ENCODE data around the gene UBE2L3.

UBE2L3 gene

GRCh38 chr22:21611210-21611977, 43.9 kb downstream of the UBE2L3 start:
- peaks cover 33% of the 10 kb centered on the region for H3K79me2 ChIP-seq (ENCODE audit: insufficient read depth, low read length)
- H3K27me3 ChIP-seq (ENCODE audit: low read length) = no peaks in the 10 kb centered on the region
- no peaks in the 10 kb centered on the region for H3K9me3 ChIP-seq (ENCODE audit: insufficient read depth, low read length)
- no peaks in the 10 kb centered on the region for H3F3A ChIP-seq (ENCODE audit: insufficient read depth)
- no peak overlapping the region for H3K4me3 ChIP-seq (ENCODE audit: insufficient read depth, low read length, poor library complexity, severe bottlenecking)
- H3K27ac ChIP-seq (ENCODE audit: low read depth, low read length) = no peak overlapping the region
- H3K36me3 ChIP-seq (ENCODE audit: low read length) = no peaks in the 10 kb centered on the region
- no peak overlapping the region for H3K4me2 ChIP-seq (ENCODE audit: low read depth, low read length, poor library complexity, severe bottlenecking)
- H3K9ac ChIP-seq (ENCODE audit: low read length) = no peak overlapping the region
- H3K9me2 ChIP-seq (replicated peaks; ENCODE audit: insufficient read depth, low read length) = no peaks in the 10 kb centered on the region
- H4K20me1 ChIP-seq (ENCODE audit: low read depth, low read length) = no peaks in the 10 kb centered on the region
- H2AFZ ChIP-seq (ENCODE audit: low read depth, low read length, severe bottlenecking) = no peak overlapping the region
- TF ChIP-seq EZH2phosphoT487 (conservative IDR thresholded peaks at IDR 0.05; ENCODE audit: low read length) (no peak), CTCF (IDR thresholded peaks at IDR 0.05; ENCODE audit: insufficient read depth, low read length, poor library complexity, severe bottlenecking) (no peak)

- no peak overlapping the region for H3K4me3 ChIP-seq (ENCODE audit: insufficient read depth, low read length, poor library complexity, severe bottlenecking)
- H3K9me2 ChIP-seq (replicated peaks; ENCODE audit: insufficient read depth, low read length) = no peaks in the 10 kb centered on the region
- peaks cover 26% of the 10 kb centered on the region for H3K79me2 ChIP-seq (ENCODE audit: insufficient read depth, low read length)
- H3F3A ChIP-seq (ENCODE audit: insufficient read depth) = no peaks in the 10 kb centered on the region
- no peaks in the 10 kb centered on the region for H3K27me3 ChIP-seq (ENCODE audit: low read length)
- H3K4me2 ChIP-seq (ENCODE audit: low read depth, low read length, poor library complexity, severe bottlenecking) = no peak overlapping the region
- H3K9me3 ChIP-seq (ENCODE audit: insufficient read depth, low read length) = no peaks in the 10 kb centered on the region
- no peak overlapping the region for H3K27ac ChIP-seq (ENCODE audit: low read depth, low read length)
- no peaks in the 10 kb centered on the region for H4K20me1 ChIP-seq (ENCODE audit: low read depth, low read length)
- no peak for TF ChIP-seq CTCF (IDR thresholded peaks at IDR 0.05; ENCODE audit: insufficient read depth, low read length, poor library complexity, severe bottlenecking)
- no peak for TF ChIP-seq EZH2phosphoT487 (conservative IDR thresholded peaks at IDR 0.05; ENCODE audit: low read length)
- no peak overlapping the region for H3K9ac ChIP-seq (ENCODE audit: low read length)
- no peaks in the 10 kb centered on the region for H3K36me3 ChIP-seq (ENCODE audit: low read length)
- no peak overlapping the region for H2AFZ ChIP-seq (ENCODE audit: low read depth, low read length, severe bottlenecking)
Observed at GRCh38 chr22:21612858-21613257, 45.3 kb downstream of the UBE2L3 start.

GRCh38 chr22:21613553-21614233, 46.2 kb downstream of the UBE2L3 start:
- Histone ChIP-seq H3K4me3 (ENCODE audit: insufficient read depth, low read length, poor library complexity, severe bottlenecking) (no peak overlapping the region), H3K27ac (ENCODE audit: low read depth, low read length) (no peak overlapping the region), H3K9ac (ENCODE audit: low read length) (no peak overlapping the region), H3K27me3 (ENCODE audit: low read length) (no peaks in the 10 kb centered on the region), H3F3A (ENCODE audit: insufficient read depth) (no peaks in the 10 kb centered on the region), H2AFZ (ENCODE audit: low read depth, low read length, severe bottlenecking) (no peak overlapping the region), H4K20me1 (ENCODE audit: low read depth, low read length) (no peaks in the 10 kb centered on the region), H3K9me3 (ENCODE audit: insufficient read depth, low read length) (no peaks in the 10 kb centered on the region), H3K9me2 (replicated peaks; ENCODE audit: insufficient read depth, low read length) (no peaks in the 10 kb centered on the region), H3K79me2 (ENCODE audit: insufficient read depth, low read length) (peaks cover 24% of the 10 kb centered on the region), H3K36me3 (ENCODE audit: low read length) (no peaks in the 10 kb centered on the region), H3K4me2 (ENCODE audit: low read depth, low read length, poor library complexity, severe bottlenecking) (no peak overlapping the region)
- no peak for TF ChIP-seq CTCF (IDR thresholded peaks at IDR 0.05; ENCODE audit: insufficient read depth, low read length, poor library complexity, severe bottlenecking)
- no peak for TF ChIP-seq EZH2phosphoT487 (conservative IDR thresholded peaks at IDR 0.05; ENCODE audit: low read length)
